Mesenchymal stem cell (in vitro differentiated cells and primary cell): ENCODE data around the gene SNRNP48.

Experiments used
- DNase-seq: peaks from one replicate; pipeline ENCODE4 v3.0.0-alpha.2; 2013
- H2AFZ ChIP-seq: one replicate; pipeline ENCODE4 v1.6.1; 2013; ENCODE audit warnings: low read depth, mild to moderate bottlenecking, control low read depth, inconsistent platforms, low read length, moderate library complexity
- H2AK5ac ChIP-seq: 2 replicates; pipeline ENCODE4 v1.6.1; 2013; ENCODE audit warnings: low read length, moderate library complexity, mild to moderate bottlenecking, inconsistent platforms; ENCODE audit not compliant: severe bottlenecking
- H2BK120ac ChIP-seq: one replicate; pipeline ENCODE4 v1.6.1; 2013; ENCODE audit warnings: low read depth, mild to moderate bottlenecking, inconsistent platforms, low read length, moderate library complexity
- H2BK12ac ChIP-seq, 2 experiments: one replicate each; pipeline ENCODE4 v1.6.1; 2013; ENCODE audit warnings: inconsistent platforms in 2 of 2, low read length in 2 of 2, mild to moderate bottlenecking in 2 of 2, moderate library complexity in 2 of 2, control low read depth in 1 of 2
- H2BK15ac ChIP-seq: one replicate; pipeline ENCODE4 v1.6.1; 2013; ENCODE audit warnings: mild to moderate bottlenecking, low read depth, inconsistent platforms; ENCODE audit not compliant: poor library complexity, severe bottlenecking
- H2BK5ac ChIP-seq: 2 replicates; pipeline ENCODE4 v1.6.1; 2013; ENCODE audit warnings: low read depth, mild to moderate bottlenecking, low read length, control low read depth, inconsistent platforms; ENCODE audit not compliant: poor library complexity, severe bottlenecking
- H3K14ac ChIP-seq, 2 experiments: one replicate each; pipeline ENCODE4 v1.6.1; 2013; ENCODE audit warnings: inconsistent platforms in 2 of 2, low read length in 2 of 2, control low read depth in 1 of 2, mild to moderate bottlenecking in 1 of 2, moderate library complexity in 1 of 2
- H3K18ac ChIP-seq, 2 experiments: one replicate each; pipeline ENCODE4 v1.6.1; 2013; ENCODE audit warnings: inconsistent platforms in 2 of 2, low read length in 2 of 2, control low read depth in 1 of 2, low read depth in 1 of 2, mild to moderate bottlenecking in 1 of 2
- H3K23ac ChIP-seq, 2 experiments: one replicate each; pipeline ENCODE4 v1.6.1; 2013; ENCODE audit warnings: inconsistent platforms in 2 of 2, low read length in 2 of 2, mild to moderate bottlenecking in 2 of 2, moderate library complexity in 2 of 2, control low read depth in 1 of 2
- H3K27ac ChIP-seq: 2 replicates; pipeline ENCODE4 v1.5.1; 2013; ENCODE audit warnings: mild to moderate bottlenecking, moderate library complexity, low read length, control low read depth, inconsistent platforms; ENCODE audit not compliant: poor library complexity, severe bottlenecking
- H3K27me3 ChIP-seq, 2 experiments: 2 replicates each; pipeline versions ENCODE4 v1.6.1 to v1.7.0; 2013; ENCODE audit warnings: low read length in 2 of 2, mild to moderate bottlenecking in 2 of 2, moderate library complexity in 2 of 2, control low read depth in 1 of 2, inconsistent platforms in 1 of 2; ENCODE audit not compliant: control insufficient read depth in 1 of 2, insufficient read depth in 1 of 2
- H3K36me3 ChIP-seq, 2 experiments: 2 replicates each; pipeline versions ENCODE4 v1.6.1 to v1.7.0; 2013; ENCODE audit warnings: low read length in 2 of 2, control low read depth in 1 of 2, inconsistent platforms in 1 of 2, low read depth in 1 of 2, mild to moderate bottlenecking in 1 of 2; ENCODE audit not compliant: insufficient read depth in 2 of 2, control insufficient read depth in 1 of 2
- H3K4ac ChIP-seq, 2 experiments: one replicate each; pipeline ENCODE4 v1.6.1; 2013; ENCODE audit warnings: inconsistent platforms in 2 of 2, low read length in 2 of 2, mild to moderate bottlenecking in 2 of 2, moderate library complexity in 2 of 2, control low read depth in 1 of 2, low read depth in 1 of 2
- H3K4me1 ChIP-seq: 2 replicates; pipeline ENCODE4 v1.6.1; 2013; ENCODE audit warnings: low read depth, low read length, control low read depth; ENCODE audit not compliant: control insufficient read depth, insufficient read depth
- H3K4me2 ChIP-seq: 2 replicates; pipeline ENCODE4 v1.6.1; 2013; ENCODE audit warnings: low read length, mild to moderate bottlenecking, inconsistent platforms; ENCODE audit not compliant: poor library complexity, severe bottlenecking
- H3K4me3 ChIP-seq, 2 experiments: 2 replicates each; pipeline versions ENCODE4 v1.5.1 to v1.7.0; 2013; ENCODE audit warnings: low read length in 2 of 2, mild to moderate bottlenecking in 2 of 2, control low read depth in 1 of 2, low read depth in 1 of 2; ENCODE audit not compliant: insufficient read depth in 1 of 2
- H3K79me1 ChIP-seq: replicated peaks from 2 replicates; pipeline ENCODE4 v1.6.1; 2013; ENCODE audit warnings: mild to moderate bottlenecking, control low read depth, low read length, inconsistent platforms; ENCODE audit not compliant: poor library complexity, severe bottlenecking
- H3K9ac ChIP-seq: 2 replicates; pipeline ENCODE4 v1.7.0; 2013; ENCODE audit warnings: mild to moderate bottlenecking, low read length, moderate library complexity
- H3K9me3 ChIP-seq: 2 replicates; pipeline ENCODE4 v1.7.0; 2013; ENCODE audit warnings: mild to moderate bottlenecking, low read length; ENCODE audit not compliant: control insufficient read depth
- H4K8ac ChIP-seq: one replicate; pipeline ENCODE4 v1.6.1; 2013; ENCODE audit warnings: inconsistent platforms, mild to moderate bottlenecking, low read length, moderate library complexity
- H4K91ac ChIP-seq: one replicate; pipeline ENCODE4 v1.6.1; 2013; ENCODE audit warnings: mild to moderate bottlenecking, low read length, inconsistent platforms
- WGBS: methylation state at CpG from one replicate; pipeline ENCODE4 v1.1.7; 2013; ENCODE audit warnings: mixed read lengths; 5-methylcytosine and 5-hydroxymethylcytosine counted together

SNRNP48 gene

DNA sequence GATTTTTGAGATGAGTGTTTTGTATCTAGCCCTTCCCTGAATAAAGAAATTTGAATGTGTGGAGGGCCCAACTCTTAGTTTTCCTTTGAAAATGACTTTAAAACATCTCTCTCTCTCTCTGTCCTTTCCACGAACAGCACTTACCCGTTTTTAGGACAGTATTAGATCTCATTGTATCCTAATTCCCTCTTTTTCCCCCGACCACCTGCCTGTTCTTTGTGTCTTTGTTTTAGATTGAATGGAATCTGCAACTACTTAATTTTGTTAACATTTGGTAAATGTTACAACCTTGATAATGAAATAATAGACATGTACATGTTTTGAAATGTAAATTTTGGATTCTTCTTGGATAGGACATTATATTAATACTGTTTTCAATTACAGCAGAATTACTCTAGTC lies 45.4 kb upstream of the SNRNP48 start:
- Histone ChIP-seq H2AK5ac (no peak overlapping the region), H3K4me2 (no peak overlapping the region), H2BK120ac (no peak overlapping the region), H3K14ac (no peak overlapping the region), H3K4me1 (peaks cover 8% of the 10 kb centered on the region), H3K27ac (no peak overlapping the region), H3K9ac (no peak overlapping the region), H2BK12ac (no peak overlapping the region), H3K79me1 (peaks cover 19% of the 10 kb centered on the region), H3K18ac (no peak overlapping the region), H3K23ac (no peak overlapping the region), H2BK5ac (no peak overlapping the region), H2BK15ac (no peak overlapping the region), H3K4me3 (no peak overlapping the region), H3K9me3 (no peaks in the 10 kb centered on the region), H3K27me3 (peaks cover 0 to 40% of the 10 kb centered on the region in 2 experiments), H3K36me3 (peaks cover 0 to 11% of the 10 kb centered on the region in 2 experiments), H4K91ac (no peak overlapping the region), H3K4ac (no peak overlapping the region), H4K8ac (no peak overlapping the region), H2AFZ (no peak overlapping the region)
- no peak for DNase-seq
- WGBS = no CpG with 5 or more reads among the region's 3 CpGs

DNA sequence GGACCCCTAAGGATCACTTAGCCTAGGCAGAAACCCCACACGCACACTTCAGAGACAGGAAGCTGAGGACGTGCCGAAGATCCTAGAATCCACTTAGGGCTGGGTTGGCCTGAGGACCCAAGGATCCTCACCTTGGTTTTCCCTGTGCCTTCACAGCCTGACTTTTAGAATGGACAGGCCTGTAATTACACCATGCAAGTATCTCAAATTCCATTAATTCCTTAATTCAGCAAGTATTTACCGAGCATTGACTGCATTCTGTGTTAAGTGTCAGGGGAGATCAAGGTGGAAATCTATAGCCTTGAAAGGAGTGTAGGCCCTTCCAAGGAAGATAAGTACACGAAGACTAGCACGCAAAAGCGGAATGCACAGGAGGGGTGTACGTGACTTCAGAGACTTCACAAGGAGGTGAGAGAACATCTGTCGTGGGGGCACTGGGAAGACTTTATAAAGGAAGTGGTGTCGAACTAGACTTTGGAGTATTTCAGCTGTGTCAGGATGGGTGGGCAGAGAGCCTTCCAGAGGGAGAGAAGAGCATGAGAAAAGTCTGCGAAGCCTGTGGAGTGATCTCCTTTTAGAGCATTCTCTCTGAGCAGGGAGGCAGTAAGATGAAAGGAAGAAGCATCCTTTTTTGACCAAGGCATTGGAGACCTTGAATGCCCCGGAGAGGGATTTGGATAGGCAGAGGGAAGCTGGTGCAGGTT lies 44.5 kb upstream of the SNRNP48 start:
- Histone ChIP-seq H2AFZ (no peak overlapping the region), H3K27ac (no peak overlapping the region), H3K36me3 (peaks cover 0 to 11% of the 10 kb centered on the region in 2 experiments), H3K14ac (no peak overlapping the region), H3K27me3 (peaks cover 0 to 32% of the 10 kb centered on the region in 2 experiments), H4K91ac (no peak overlapping the region), H3K23ac (no peak overlapping the region), H3K9ac (no peak overlapping the region), H3K4ac (no peak overlapping the region), H4K8ac (no peak overlapping the region), H2AK5ac (peak overlapping the region; percentile 33), H2BK120ac (no peak overlapping the region), H3K4me2 (no peak overlapping the region), H3K4me1 (peaks cover 7% of the 10 kb centered on the region), H3K79me1 (peaks cover 20% of the 10 kb centered on the region), H3K4me3 (no peak overlapping the region), H2BK5ac (no peak overlapping the region), H3K9me3 (no peaks in the 10 kb centered on the region), H2BK15ac (no peak overlapping the region), H3K18ac (peak overlapping the region in 1 of 2 experiments; percentile 13), H2BK12ac (no peak overlapping the region)
- no peak for DNase-seq
- WGBS = 79% methylated on average over 12 of the region's 12 CpGs

DNA sequence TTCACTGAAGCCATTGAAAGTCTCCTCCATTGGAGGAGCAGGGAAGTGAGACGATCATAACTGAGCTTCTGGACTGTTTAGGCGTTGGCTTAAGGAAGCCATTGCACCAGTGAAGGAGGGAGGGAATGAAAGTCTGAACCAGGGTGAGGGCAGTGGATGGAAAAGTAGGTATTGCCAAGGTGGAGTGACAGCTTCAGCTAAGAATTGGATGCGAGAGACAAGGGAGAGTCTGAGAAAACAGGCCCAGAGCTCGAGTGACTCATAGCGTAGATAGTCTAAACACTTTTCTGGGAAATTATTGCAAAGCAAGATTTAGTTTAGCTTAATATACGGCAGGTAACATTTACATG lies 44.0 kb upstream of the SNRNP48 start:
- Histone ChIP-seq H3K36me3 (peaks cover 0 to 11% of the 10 kb centered on the region in 2 experiments), H3K4me1 (peaks cover 5% of the 10 kb centered on the region), H2BK12ac (no peak overlapping the region), H3K27me3 (peaks cover 0 to 27% of the 10 kb centered on the region in 2 experiments), H3K14ac (no peak overlapping the region), H4K91ac (no peak overlapping the region), H3K27ac (no peak overlapping the region), H3K9ac (no peak overlapping the region), H3K4me2 (no peak overlapping the region), H3K4me3 (no peak overlapping the region), H4K8ac (no peak overlapping the region), H3K18ac (no peak overlapping the region), H2AK5ac (no peak overlapping the region), H2BK5ac (no peak overlapping the region), H3K9me3 (no peaks in the 10 kb centered on the region), H2AFZ (no peak overlapping the region), H2BK15ac (no peak overlapping the region), H2BK120ac (no peak overlapping the region), H3K79me1 (peaks cover 20% of the 10 kb centered on the region), H3K23ac (no peak overlapping the region), H3K4ac (no peak overlapping the region)
- DNase-seq = peak; percentile 39
- 60% methylated on average over 5 of the region's 6 CpGs for WGBS

DNA sequence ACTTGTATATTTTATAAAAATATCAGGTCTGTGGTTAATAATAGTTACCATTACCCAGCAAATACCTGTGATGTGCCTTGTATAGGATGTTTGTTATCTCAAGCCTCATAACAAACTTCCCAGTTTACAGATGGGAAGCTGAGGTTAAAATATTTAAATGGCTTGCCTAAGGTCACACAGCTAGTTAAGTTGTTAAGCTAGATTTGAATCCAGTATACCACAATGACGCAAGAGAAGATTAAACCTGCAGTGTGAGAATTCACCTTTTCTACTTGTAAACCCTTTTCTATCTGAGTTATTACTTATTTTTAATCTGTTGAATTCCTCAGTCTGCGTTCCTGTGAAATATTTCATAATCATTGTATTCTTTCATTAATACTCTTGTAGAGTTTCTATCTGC lies 43.6 kb upstream of the SNRNP48 start:
- H4K91ac ChIP-seq = no peak overlapping the region
- H3K27me3 ChIP-seq = peaks cover 0 to 26% of the 10 kb centered on the region in 2 experiments
- WGBS = no CpG with 5 or more reads among the region's 2 CpGs
- H3K4me1 ChIP-seq = peaks cover 5% of the 10 kb centered on the region
- H3K18ac ChIP-seq = no peak overlapping the region
- no peak overlapping the region for H3K14ac ChIP-seq
- H2BK5ac ChIP-seq = no peak overlapping the region
- no peak overlapping the region for H2BK12ac ChIP-seq
- no peaks in the 10 kb centered on the region for H3K9me3 ChIP-seq
- no peak overlapping the region for H3K23ac ChIP-seq
- H3K79me1 ChIP-seq = peaks cover 18% of the 10 kb centered on the region
- H2AK5ac ChIP-seq = no peak overlapping the region
- no peak overlapping the region for H2BK15ac ChIP-seq
- DNase-seq = no peak
- no peak overlapping the region for H2AFZ ChIP-seq
- H3K4ac ChIP-seq = no peak overlapping the region
- no peak overlapping the region for H4K8ac ChIP-seq
- H2BK120ac ChIP-seq = no peak overlapping the region
- H3K27ac ChIP-seq = no peak overlapping the region
- H3K9ac ChIP-seq = no peak overlapping the region
- H3K4me3 ChIP-seq = no peak overlapping the region
- no peak overlapping the region for H3K4me2 ChIP-seq
- H3K36me3 ChIP-seq = peaks cover 0 to 11% of the 10 kb centered on the region in 2 experiments
